Measurements from ENCODE around the gene MRPL22.
"Not testable (repeated sequence)": the region's sequence is repeated elsewhere in the genome, so short reads cannot be mapped to it uniquely, and the experiment has no call there.

The MRPL22 gene

DNA sequence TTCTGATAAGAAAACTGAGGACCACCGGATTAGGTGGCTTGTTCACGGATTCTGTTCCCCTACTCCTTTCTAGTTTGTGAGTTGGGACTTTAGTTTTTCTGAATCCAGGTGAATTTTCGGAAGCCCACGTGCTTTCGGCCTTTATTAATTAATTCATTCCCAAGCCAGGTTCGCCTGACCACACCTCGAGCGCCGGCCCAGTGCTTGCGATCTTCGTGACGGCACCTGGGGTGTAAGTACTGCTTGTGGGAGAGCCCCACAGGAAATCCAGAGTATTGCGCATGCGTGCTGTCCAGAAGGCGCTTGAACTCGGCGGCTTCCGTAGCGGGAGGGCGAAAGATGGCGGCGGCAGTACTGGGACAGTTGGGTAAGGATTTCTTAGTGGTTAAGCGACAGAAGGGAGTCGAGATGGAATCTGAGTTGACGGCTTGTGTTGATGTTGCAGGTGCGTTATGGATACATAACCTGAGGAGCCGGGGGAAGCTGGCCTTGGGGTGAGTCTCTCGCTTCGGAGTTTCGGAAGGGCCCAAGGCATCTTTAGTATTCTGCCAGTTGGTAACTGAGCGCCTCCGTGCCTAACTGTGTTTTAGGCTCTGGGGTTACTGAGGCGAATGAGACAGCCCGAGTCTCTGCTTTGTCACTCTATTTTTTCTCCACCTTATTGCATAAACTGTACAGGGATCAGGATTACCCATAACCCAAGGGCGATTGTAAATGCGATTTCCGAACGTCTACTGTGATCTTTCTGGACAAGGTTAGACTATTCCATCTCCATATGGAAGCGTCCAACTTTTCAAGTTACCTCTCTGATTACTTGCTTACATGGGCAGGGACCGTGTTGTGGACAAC lies at the start of gene MRPL22:
MRPL22 (plus strand) TSS at position 302 of the 849 bp plus-strand sequence; CDS start at position 340, 38 bp downstream.
- peak; percentile 90 for DNase-seq (ENCODE audit: low read depth in 2 of 2)

DNA sequence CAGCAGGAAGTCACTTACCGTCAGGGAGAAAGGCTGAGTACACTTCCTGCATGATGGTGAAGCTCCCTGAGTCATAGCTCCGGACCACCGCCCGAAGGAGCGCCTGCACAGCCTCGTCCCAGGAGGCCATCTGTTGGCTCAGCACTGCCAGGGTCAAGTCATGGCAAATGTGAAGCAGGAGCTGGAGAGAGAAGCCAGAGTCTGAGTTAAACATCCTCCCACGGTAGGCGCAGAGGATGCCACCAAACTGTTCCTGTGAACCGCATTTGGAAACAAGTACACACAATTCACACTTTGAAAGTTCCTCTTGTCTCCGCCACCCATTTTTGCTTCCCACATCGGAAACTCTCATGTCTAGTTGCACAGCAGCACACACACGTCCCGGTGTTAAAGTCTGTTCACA lies 48.5 kb upstream of the MRPL22 start:
- no peak for DNase-seq (ENCODE audit: low read depth in 2 of 2)

DNA sequence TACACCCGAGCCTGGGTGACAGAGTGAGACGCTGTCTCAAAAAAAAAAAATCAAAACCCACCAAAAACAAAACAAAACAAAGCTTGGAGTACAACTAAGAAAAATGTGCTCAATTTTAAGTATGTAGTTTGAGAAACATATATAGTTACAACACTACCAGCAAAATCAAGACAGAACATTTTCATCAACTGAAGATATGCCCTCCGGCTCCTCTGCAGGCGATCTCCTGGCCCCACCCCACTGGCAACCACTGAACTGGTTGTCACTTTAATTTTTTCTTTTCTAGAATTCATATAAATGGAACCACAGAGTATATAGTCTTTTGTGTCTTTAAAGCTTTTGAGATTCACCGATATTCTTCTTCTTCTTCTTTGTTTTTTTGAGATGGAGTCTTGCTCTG lies 47.5 kb upstream of the MRPL22 start:
- no peak for DNase-seq (ENCODE audit: low read depth in 2 of 2)

DNA sequence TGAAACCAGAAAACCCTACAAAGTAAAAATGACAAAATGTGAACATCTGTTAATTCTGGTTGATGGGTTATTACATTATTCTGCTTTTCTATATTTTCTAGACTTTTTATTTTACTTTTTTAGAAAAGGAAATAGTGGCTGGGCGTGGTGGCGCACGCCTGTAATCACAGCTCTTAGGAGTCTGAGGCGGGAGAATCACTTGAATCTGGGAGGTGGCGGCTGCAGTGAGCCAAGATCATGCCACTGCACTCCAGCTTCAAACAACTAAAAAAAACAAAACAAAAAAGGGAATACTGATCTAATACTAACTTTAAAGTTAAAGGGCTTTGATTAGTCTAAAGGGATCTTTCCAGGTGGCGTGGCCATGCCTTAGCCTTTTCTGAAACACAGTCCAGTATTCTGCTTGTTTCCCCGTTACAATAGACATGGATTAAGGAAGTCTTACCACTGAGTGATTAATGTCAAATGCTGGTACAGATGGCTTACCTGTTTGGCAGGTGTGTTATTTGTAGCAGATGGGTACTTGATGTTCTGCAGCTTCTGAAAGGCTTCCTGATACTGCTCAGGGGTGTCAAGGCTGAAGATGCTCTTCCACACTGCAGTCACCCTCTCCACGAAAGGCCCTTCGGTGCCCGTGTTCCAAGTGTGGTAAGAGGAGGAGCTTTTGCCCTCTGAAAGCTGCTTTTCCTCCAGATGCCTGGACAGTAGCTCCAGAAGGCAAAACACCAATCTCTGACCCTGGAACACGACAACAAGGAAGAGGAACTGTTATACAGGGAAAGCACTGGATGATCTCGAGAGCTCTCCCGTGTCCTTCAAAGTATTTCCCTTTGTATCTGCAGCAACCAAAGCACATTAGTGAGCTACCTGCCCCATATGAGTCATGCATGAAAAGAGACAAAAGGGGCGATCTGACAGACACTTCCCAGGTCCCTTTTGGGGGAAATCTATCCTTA lies 45.0 kb upstream of the MRPL22 start:
- DNase-seq (ENCODE audit: low read depth in 2 of 2): no peak

DNA sequence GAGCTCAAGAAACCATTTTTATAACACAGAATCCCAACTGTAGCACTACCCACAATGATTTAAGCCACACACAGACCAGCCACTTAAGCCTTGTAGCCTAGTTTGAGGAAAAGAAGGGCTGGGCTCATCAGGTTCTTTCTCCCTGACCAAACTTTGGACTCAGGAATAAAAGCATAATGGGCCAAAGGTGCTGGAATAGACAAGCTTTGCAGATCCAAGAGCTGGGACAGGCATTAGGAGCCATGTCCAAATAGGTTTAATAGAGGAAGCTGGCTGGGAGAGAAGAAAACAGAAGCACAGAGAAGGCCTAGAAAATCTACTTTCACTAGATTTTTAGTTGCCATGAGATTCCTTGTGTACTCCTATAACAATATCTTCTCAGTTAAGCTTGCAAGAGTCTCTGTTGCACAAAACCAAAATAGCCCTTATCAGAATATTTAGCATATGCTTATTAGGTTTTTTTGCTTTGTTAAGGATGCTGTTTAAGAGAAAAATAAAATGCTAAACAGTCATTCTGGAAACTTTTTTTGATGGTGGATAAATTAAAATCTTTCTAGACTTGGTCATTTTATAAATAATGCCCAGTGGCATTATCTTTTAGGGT lies 44.2 kb upstream of the MRPL22 start:
- no peak for DNase-seq (ENCODE audit: low read depth in 2 of 2)

DNA sequence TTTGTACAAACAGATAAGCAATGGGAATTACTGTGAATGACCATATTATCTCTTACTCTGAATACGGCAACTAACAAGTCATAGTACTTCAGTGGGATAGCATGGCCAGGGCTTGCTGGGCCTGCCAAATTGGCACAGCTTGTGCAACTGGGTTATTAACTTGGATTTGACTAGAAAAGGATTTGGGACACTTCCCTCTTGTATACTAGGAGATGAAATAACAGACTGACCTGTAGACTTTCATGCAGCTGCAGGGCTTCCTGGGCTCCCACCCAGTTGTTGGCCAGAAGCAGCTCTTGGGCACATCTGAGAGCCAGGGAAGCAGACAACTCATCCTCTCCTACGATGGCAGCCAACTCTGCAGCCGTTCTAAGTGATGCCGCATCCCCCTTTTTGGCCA lies 42.7 kb upstream of the MRPL22 start:
- DNase-seq (ENCODE audit: low read depth in 2 of 2): no peak

DNA sequence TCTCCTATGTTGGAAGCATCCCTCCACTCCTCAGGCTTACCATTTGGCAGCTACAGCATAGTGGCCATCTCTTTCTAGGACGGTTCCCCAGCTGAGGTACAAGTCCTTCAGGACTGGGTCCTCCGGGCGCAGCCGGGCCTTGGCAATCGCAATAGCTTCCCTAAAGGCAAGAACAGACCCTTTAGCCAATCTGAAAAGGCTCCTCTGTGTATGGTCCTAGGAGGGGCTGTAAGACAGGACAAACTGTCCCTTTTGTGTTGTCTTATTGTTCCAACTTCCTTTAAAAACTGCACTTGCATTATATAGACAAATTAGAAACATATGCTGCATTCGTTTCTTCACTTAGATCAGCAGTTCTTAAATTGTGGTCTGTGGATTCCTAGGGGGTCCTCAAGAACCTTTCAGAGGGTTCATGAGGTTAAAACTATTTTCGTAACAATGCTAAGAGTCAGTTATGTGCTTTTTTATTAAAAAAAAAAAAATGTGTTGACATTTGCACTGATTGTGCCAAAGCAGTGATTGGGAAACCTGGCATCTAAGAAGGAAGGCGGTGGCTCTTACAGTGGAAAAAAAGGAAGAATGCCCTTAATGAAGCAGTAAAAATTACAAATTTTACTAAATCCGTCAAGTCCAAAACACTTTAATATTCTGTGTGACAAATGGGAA lies 41.6 kb upstream of the MRPL22 start:
- no peak for DNase-seq (ENCODE audit: low read depth in 2 of 2)

DNA sequence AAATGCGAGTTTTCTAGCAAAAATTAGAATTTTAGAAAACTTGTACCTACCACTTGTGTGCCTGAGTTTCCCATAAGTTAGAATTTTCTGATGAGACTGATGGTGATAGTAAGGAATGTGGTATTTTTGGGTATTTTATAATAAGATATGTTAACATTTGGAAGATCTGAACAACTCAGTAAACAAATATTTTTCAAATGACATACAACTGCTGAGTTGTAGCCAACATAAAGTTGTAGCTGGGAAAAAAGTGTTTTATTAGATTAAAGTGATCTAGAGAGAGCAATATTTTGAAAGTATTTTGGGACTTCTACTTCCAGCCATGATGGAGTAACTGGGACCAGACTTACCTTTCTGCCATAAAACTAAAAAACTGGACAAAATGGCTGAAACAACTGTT lies 40.8 kb upstream of the MRPL22 start:
- DNase-seq (ENCODE audit: low read depth in 2 of 2): no peak

DNA sequence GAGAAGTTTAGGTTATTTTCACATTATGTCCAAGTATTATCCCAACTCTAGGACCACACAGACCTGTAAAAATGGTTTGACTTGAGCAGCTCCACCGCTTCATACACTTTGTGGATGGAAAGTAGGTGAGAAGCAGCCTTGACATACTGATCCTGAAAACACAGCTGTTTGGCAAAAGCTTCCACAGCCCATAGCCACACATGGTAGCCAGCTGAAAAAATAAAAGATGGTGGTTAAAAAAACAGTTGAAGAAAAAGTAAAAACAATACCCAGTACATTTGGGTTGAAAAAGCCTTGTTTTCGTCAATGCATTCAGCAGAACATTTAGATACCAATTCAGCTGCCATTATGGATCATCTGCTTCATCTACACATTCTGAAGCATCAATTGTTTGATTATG lies 39.6 kb upstream of the MRPL22 start:
- no peak for DNase-seq (ENCODE audit: low read depth in 2 of 2)

DNA sequence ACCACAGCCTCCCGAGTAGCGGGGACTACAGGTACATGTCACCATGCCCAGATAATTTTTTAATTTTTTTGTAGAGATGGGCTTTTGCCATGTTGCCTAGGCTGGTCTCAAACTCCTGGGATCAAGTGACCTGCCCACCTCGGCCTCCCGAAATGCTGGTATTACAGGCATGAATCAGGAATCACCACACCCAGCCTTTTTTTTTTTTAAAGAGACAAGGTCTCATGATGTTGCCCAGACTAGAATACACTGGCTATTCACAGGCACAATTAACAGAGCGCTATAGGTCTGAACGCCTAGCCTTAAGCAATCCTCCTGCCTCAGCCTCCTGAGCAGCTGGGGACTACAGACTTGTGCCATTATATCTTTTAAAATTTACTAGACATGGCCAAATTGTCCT lies 39.0 kb upstream of the MRPL22 start:
- no peak for DNase-seq (ENCODE audit: low read depth in 2 of 2)

DNA sequence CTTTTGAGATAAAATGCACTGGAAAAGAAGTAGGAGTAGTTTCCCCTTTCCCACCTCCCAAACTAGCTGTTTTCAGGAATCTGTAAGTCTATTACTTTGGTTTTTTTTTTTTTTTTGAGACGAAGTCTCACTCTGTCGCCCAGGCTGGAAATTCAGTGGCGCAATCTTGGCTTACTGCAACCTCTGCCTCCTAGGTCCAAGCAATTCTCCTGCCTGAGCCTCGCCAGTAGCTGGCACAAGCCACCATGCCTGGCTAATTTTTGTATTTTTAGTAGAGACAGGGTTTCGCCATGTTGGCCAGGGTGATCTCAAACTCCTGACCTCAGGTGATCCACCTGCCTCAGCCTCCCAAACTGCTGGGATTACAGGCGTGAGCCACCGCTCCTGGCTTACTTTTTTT lies 35.3 kb upstream of the MRPL22 start:
- not testable (repeated sequence) for DNase-seq (ENCODE audit: low read depth in 2 of 2)

DNA sequence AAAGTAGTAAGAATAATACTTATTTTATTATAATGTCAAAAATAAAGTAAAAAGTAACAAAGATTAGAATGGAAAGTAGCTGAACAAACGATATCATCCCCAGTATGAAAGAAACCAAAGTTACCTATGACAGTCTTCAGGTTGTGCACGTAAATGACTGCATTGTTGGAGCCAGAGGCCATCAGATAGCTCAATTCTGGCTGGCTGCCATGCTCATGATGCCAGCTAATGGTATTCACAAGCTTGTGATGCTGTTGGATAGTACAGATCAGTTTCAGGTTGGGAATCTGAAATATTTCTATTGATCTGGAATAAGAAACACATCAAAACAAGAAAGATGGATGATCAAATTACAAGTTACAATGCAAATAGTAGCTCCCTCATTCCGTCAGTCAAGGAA lies 24.0 kb upstream of the MRPL22 start:
- no peak for DNase-seq (ENCODE audit: low read depth in 2 of 2)

DNA sequence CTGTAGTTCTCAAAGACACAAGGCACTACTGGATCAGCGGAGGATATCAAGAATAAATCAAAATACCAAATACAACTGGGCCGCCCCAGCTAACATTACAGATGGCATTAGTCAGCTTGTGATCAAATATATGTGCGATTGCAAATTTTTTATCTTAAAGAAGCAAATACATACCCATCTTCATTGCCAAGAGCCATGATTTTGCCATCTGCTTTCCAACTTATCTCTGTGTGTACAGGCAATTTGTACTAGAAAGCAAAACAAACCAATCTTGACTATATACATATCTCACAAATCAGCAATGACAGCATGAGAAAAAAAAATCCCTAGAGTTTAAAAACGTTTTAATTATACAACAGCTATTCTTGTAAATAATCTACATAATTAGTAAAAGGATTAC lies 23.1 kb upstream of the MRPL22 start:
- no peak for DNase-seq (ENCODE audit: low read depth in 2 of 2)

DNA sequence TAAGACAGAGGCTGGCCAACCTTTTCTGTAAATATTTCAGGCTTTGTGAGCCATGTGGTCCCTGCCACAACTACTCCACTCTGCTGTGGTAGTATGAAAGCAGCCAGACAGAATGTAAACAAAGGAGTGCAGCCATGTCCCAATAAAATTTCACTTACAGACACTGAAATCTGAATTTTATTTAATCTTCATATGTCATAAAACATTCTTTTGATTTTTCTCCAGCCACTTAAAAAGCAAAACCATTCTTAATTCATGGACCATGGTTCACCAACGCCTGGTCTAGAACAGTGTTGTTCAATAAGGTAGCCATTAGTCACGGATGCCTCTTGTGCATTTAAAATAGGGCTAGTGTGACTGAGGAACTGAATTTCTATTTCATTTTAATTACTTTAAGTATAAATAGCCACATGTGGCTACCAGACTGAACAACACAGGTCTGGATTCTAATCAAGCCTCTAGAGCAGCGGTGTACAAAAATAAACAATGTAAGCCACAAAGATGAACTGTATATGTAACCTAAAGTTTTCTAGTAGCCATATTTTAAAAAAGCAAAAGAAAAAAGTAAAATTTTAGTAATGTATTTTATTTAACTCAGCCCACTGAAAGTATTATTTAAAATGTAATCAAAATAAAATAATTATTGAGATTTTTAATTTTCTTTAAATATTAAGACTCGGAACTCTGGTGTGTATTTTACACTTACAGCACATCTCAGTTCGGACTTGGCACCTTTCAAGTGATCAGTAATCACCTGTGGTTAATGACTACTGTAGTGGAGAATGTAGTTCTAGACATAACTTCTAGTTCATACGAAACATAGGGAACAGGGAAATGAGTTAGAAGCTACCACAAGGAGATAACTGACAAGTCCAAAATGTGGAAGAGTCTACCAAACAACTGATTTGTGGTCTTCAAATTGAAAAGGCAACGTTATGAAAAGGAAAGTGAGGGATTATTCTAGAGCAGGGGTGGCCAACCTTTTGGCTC lies 17.1 kb upstream of the MRPL22 start:
- DNase-seq (ENCODE audit: low read depth in 2 of 2): no peak

DNA sequence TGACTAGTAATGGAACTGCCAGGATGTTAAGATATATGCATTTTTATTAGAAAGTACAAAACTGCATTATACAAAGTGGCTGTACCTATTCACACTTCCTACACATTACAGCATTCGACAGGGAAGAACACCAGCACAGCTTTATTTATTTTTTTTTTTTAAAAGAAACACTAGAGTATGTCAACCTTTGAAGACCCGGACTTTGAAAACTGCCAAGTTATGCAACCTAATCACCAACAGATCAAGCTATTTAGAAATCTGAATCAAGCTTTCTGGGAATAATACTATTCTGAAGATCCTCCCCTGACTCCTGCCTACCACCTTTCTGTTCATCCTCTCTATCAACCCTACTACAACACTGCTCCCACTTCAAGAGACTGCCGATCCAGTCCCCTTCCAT lies 7.3 kb upstream of the MRPL22 start:
- no peak for DNase-seq (ENCODE audit: low read depth in 2 of 2)

DNA sequence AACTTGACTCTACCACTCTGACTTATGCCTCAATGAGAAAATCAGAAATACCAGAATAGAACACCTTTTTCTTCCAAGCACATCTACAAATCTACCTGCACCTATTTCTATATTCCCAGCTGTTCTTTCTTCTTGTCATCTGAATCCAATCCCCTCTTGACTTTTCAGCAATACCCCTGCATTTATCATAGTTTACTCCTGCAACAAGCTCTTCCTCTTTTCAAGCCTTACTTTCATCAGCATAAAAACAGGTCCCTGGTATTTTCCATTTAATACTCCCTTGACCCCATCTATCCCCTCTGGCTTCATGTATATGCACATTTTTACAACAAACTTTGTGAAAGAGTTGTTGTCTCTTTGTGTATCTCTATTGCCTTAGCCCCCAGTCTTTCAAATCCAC lies 6.0 kb upstream of the MRPL22 start:
- no peak for DNase-seq (ENCODE audit: low read depth in 2 of 2)

DNA sequence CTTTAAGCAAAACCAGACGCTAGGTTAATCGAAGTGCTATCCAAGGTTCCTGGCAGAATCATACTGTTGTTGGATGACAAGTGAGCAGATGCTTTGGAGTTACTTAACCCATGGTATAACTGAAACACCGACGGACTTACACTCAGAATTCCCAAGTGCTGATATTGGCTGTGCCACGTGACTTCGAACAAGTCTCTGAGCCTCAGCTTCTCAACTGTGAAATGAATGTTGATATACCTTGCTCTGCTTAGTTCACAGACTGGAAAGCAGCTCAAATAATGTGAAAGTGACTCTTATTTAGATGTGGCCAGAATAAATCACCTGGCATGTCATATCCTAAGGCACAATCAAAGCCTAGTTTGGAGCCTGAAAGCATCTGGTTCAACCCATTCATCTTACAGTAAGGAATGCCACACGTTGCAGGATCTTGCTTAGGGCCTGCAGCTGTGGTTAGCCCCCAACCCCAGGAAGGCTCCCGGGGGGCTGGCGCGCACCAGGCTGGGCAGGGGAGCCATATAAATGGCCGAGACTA lies 3.6 kb upstream of the MRPL22 start:
- no peak for DNase-seq (ENCODE audit: low read depth in 2 of 2)

DNA sequence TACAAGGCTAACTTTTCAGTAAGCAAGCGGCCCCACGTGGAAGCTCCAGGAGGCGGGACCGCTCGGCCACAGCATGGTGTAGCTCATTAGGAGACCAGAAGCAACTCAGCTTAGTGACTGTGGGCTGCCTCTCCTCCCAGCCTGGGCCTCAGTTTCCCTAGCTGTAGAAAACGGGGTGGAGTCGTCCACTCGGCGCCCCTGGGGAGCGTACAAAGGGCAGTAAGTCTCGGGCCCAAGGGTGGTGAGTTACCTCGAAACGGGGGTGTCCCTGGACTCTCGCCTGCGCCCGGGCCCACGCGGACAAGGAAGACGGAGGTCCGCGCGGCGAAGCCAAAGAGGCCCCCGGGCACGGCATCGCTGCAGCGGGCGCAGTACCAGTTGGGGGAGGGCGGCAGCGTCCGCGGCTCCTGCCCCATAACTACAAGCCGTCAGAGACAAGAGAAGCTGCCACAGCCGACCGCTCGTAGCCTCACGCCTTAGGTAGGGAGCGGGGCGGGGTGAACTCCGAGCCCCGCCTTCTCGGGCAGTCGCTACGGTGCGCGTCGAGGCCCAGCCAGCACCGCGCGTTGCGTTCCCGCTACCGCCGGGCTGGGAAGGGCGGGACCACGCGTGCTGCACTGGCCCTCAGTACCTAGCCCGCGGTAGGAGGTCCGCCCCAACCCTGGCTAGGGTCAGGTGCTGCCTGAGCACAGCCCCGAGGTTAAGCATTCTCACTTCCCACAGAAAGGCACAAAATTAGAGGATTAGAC lies 3.0 kb upstream of the MRPL22 start, which contains the start of gene GEMIN5:
GEMIN5 (minus strand) TSS at position 494 of the 749 bp plus-strand sequence; CDS start at position 416, 78 bp downstream.
- peak; percentile 76 for DNase-seq (ENCODE audit: low read depth in 2 of 2)

DNA sequence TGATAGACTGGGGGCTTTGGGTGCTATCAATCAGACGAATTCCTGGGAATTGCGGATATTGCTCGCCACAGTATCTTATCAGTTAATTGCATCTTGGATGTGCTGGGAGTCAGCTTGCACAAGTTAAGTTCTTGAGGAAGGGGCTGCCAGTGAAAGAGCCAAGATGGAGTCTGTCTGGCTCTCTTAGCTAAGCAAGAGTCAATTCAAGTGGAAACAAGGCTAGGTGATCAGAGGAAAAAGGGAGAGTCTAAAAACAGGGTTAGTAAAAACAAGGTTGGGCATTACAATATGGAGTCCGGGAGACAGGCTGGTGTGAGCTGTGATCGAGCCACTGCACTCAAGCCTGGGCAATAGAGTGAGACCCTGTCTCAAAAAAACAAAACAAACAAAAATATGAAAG lies 1.5 kb upstream of the MRPL22 start:
- DNase-seq (ENCODE audit: low read depth in 2 of 2): not testable (repeated sequence)
